ENCODE results near the gene MFRP. TPM values are rescaled to one million over a fixed set of nuclear protein-coding genes. Genes with fewer than 3 reads are reported as not detected.

Gene MFRP
- total and polyA plus RNA-seq, 9 of the 15 experiments (the other 6 are each of a cell fraction or from before 2014, with no cell fraction given): not detected

- TF ChIP-seq, protein P1, sequence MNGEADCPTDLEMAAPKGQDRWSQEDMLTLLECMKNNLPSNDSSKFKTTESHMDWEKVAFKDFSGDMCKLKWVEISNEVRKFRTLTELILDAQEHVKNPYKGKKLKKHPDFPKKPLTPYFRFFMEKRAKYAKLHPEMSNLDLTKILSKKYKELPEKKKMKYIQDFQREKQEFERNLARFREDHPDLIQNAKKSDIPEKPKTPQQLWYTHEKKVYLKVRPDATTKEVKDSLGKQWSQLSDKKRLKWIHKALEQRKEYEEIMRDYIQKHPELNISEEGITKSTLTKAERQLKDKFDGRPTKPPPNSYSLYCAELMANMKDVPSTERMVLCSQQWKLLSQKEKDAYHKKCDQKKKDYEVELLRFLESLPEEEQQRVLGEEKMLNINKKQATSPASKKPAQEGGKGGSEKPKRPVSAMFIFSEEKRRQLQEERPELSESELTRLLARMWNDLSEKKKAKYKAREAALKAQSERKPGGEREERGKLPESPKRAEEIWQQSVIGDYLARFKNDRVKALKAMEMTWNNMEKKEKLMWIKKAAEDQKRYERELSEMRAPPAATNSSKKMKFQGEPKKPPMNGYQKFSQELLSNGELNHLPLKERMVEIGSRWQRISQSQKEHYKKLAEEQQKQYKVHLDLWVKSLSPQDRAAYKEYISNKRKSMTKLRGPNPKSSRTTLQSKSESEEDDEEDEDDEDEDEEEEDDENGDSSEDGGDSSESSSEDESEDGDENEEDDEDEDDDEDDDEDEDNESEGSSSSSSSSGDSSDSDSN (IDR thresholded peaks at IDR 0.05; ENCODE audit: borderline replicate concordance in 1 of 2, low read depth in 2 of 2, low read length in 2 of 2): 0 out of 4 replicates have a peak, but pooled peaks have one; percentile 28 to 48
- TF ChIP-seq ZNF354B (CRISPR knock-in tag; IDR thresholded peaks at IDR 0.05) (no peak), ZNF175 (CRISPR knock-in tag; IDR thresholded peaks at IDR 0.05; ENCODE audit: low read depth) (0 out of 2 replicates have a peak, but pooled peaks have one; percentile 39), TRIM25 (IDR thresholded peaks at IDR 0.05; ENCODE audit: borderline replicate concordance) (no peak), RBM34 (IDR thresholded peaks at IDR 0.05; ENCODE audit: borderline replicate concordance, insufficient read depth, low read length) (no peak), JUND (IDR thresholded peaks at IDR 0.05; ENCODE audit: borderline replicate concordance, low read depth, low read length) (peak; percentile 41), JUND (tag; IDR thresholded peaks at IDR 0.05; ENCODE audit: borderline replicate concordance, low read depth, low read length) (no peak; the same call in 2 of the 3 replicates), LEF1 (IDR thresholded peaks at IDR 0.05) (0 out of 2 replicates have a peak, but pooled peaks have one; percentile 72), MIER1 (IDR thresholded peaks at IDR 0.05; ENCODE audit: low read depth) (no peak), CUX1 (CRISPR knock-in tag; IDR thresholded peaks at IDR 0.05) (no peak), TAF15 (IDR thresholded peaks at IDR 0.05; ENCODE audit: low read depth, low read length) (no peak), CC2D1A (IDR thresholded peaks at IDR 0.05) (no peak)
- TF ChIP-seq, protein P2, sequence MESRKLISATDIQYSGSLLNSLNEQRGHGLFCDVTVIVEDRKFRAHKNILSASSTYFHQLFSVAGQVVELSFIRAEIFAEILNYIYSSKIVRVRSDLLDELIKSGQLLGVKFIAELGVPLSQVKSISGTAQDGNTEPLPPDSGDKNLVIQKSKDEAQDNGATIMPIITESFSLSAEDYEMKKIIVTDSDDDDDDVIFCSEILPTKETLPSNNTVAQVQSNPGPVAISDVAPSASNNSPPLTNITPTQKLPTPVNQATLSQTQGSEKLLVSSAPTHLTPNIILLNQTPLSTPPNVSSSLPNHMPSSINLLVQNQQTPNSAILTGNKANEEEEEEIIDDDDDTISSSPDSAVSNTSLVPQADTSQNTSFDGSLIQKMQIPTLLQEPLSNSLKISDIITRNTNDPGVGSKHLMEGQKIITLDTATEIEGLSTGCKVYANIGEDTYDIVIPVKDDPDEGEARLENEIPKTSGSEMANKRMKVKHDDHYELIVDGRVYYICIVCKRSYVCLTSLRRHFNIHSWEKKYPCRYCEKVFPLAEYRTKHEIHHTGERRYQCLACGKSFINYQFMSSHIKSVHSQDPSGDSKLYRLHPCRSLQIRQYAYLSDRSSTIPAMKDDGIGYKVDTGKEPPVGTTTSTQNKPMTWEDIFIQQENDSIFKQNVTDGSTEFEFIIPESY (CRISPR knock-in tag; IDR thresholded peaks at IDR 0.05): no peak
- TF ChIP-seq, protein P3, sequence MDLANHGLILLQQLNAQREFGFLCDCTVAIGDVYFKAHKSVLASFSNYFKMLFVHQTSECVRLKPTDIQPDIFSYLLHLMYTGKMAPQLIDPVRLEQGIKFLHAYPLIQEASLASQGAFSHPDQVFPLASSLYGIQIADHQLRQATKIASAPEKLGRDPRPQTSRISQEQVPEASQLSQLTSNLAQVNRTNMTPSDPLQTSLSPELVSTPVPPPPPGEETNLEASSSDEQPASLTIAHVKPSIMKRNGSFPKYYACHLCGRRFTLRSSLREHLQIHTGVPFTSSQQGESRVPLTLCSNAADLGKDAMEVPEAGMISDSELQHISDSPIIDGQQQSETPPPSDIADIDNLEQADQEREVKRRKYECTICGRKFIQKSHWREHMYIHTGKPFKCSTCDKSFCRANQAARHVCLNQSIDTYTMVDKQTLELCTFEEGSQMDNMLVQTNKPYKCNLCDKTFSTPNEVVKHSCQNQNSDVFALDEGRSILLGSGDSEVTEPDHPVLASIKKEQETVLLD (IDR thresholded peaks at IDR 0.05): no peak
Observed at GRCh38 chr11:119378851-119379465, 32.5 kb upstream of the MFRP start (continued).

Data from K562 (cell line).